ENCODE results near the gene NPPC. TPM values are rescaled to one million over a fixed set of nuclear protein-coding genes. Genes with fewer than 3 reads are reported as not detected.

The NPPC gene
- total and polyA plus RNA-seq, 10 of the 15 experiments (the other 5 are each of a cell fraction or from before 2014, with no cell fraction given), result 0.15 TPM; not detected in 9

DNA sequence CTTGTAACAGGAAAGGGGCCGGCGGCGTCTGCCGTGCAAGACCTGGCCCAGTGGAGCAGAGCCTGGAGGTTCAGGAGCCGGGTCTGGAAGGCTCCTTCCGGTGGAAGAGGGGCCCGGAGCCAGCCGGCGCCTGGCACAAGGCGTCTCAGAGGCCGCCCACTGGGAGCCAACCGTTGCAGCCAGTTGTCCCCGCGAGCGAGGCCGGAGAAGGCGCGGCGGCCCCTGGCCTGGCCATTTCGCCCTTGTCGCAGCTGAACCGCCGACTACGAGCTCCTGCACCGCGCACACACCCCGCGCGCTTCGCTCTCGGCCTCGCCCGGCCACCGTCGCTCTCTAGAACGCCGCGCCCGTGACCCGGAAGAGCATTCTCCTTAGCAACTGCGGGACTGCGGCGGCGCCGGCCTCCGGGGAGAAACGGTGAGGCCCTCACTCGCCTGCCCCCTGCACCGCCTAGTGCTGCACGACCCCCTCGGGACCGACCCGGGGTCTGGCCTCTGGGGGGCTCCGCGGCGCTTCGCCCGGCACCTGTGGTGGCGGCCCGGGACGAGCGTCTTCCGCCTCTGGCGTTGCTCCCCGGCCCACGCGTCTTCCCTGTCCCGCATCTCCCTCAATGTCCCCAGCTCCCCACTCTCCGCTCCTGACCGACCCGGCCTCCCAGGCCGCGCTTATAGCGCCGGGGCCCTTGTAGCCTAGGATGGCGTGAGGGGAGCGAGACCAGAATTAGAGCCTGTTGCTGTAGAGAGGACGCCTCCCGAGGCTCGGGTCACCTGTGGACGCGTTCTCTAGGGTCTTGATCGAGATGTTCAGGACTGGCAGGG, 35.4 kb upstream of the NPPC start, which contains the start of gene DIS3L2 (continued):
- no peak for TF ChIP-seq CTCF (IDR thresholded peaks at IDR 0.05 in 2 of 3, conservative IDR thresholded peaks at IDR 0.05 in 1 of 3; ENCODE audit: control insufficient read depth in 2 of 3, extremely low read depth in 1 of 3, insufficient read depth in 1 of 3, low read depth in 3 of 3, low read length in 3 of 3)
- TF ChIP-seq SUPT20H (IDR thresholded peaks at IDR 0.05; ENCODE audit: borderline replicate concordance, control insufficient read depth, low read depth, low read length), result no peak
- TF ChIP-seq CBFB (IDR thresholded peaks at IDR 0.05; ENCODE audit: low read depth), result peak; percentile 69; the same call in 1 of the 2 replicates
- 0 out of 2 replicates have a peak, but pooled peaks have one; percentile 22 for TF ChIP-seq SMARCA5 (IDR thresholded peaks at IDR 0.05)
- no peak for TF ChIP-seq CHD4 (IDR thresholded peaks at IDR 0.05)
- TF ChIP-seq RAD21 (IDR thresholded peaks at IDR 0.05; ENCODE audit: insufficient read depth, low read depth, low read length), result no peak
- TF ChIP-seq TCF7 (IDR thresholded peaks at IDR 0.05; ENCODE audit: borderline replicate concordance), result no peak
- no peak for TF ChIP-seq ZSCAN29 (IDR thresholded peaks at IDR 0.05)
- TF ChIP-seq, protein P1, sequence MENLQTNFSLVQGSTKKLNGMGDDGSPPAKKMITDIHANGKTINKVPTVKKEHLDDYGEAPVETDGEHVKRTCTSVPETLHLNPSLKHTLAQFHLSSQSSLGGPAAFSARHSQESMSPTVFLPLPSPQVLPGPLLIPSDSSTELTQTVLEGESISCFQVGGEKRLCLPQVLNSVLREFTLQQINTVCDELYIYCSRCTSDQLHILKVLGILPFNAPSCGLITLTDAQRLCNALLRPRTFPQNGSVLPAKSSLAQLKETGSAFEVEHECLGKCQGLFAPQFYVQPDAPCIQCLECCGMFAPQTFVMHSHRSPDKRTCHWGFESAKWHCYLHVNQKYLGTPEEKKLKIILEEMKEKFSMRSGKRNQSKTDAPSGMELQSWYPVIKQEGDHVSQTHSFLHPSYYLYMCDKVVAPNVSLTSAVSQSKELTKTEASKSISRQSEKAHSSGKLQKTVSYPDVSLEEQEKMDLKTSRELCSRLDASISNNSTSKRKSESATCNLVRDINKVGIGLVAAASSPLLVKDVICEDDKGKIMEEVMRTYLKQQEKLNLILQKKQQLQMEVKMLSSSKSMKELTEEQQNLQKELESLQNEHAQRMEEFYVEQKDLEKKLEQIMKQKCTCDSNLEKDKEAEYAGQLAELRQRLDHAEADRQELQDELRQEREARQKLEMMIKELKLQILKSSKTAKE (IDR thresholded peaks at IDR 0.05; ENCODE audit: low read depth, poor library complexity, severe bottlenecking), result no peak
- TF ChIP-seq MTA3 (IDR thresholded peaks at IDR 0.05; ENCODE audit: borderline replicate concordance, low read length), result no peak
- no peak for TF ChIP-seq ZZZ3 (IDR thresholded peaks at IDR 0.05; ENCODE audit: control insufficient read depth, insufficient read length, low read depth)
- 0 out of 4 replicates have a peak, but pooled peaks of 1 of the 2 experiments have one; percentile 11 for TF ChIP-seq SRF (IDR thresholded peaks at IDR 0.05; ENCODE audit: low read depth in 2 of 2, low read length in 2 of 2)
- TF ChIP-seq RB1 (IDR thresholded peaks at IDR 0.05; ENCODE audit: borderline replicate concordance), result peak; percentile 79; the same call in 1 of the 2 replicates
- TF ChIP-seq CEBPB (IDR thresholded peaks at IDR 0.05; ENCODE audit: borderline replicate concordance in 1 of 2, low read depth in 2 of 2, low read length in 2 of 2), result no peak
- peak; percentile 81; the same call in 1 of the 2 replicates for TF ChIP-seq ZNF687 (IDR thresholded peaks at IDR 0.05)
- no peak for TF ChIP-seq PAX8 (IDR thresholded peaks at IDR 0.05)
- peak; percentile 56; the same call in 1 of the 2 replicates for TF ChIP-seq TCF12 (IDR thresholded peaks at IDR 0.05; ENCODE audit: low read depth, low read length)
- TF ChIP-seq CBX5 (IDR thresholded peaks at IDR 0.05; ENCODE audit: low read depth), result no peak
- TF ChIP-seq ZBED1 (IDR thresholded peaks at IDR 0.05; ENCODE audit: borderline replicate concordance), result no peak
